IMR-90 (cell line): Measurements from ENCODE around the gene ITFG1. TPM values are rescaled to one million over a fixed set of nuclear protein-coding genes. Genes with fewer than 3 reads are reported as not detected.

Experiments used
- ATAC-seq: fragments of 200-7000 bp; cut with Tn5 transposase; 2 replicates; pipeline ENCODE4 v1.9.1; 2020; ENCODE audit warnings: low read depth, mild to moderate bottlenecking, moderate library complexity
- BruUV-seq: library from RNA; stranded (reverse); fragments of 400-500 nt; replicated peaks from 2 replicates; lab custom pipeline; 2021; lab: Mats Ljungman, UMichigan
- CTCF ChIA-PET: fragments of 300-600 bp; formaldehyde crosslinking; extraction: SDS; loops from one replicate; lab custom pipeline; 2021; ENCODE audit warnings: antibody characterized with exemption; lab: Yijun Ruan, JAX
- POLR2A ChIA-PET: fragments of 300-600 bp; sonication (Branson Sonifier 250); formaldehyde crosslinking; loops from one replicate; lab custom pipeline; 2022; ENCODE audit warnings: antibody characterized with exemption; ENCODE audit not compliant: unreplicated experiment; lab: Charles Lee
- DNase-seq: peaks from one replicate; pipeline ENCODE4 v3.0.0; 2013
- H2AFZ ChIP-seq: replicated peaks from 2 replicates; pipeline ENCODE3; 2013; ENCODE audit warnings: low read length, mild to moderate bottlenecking; ENCODE audit not compliant: poor library complexity
- H2AK5ac ChIP-seq: 2 replicates; pipeline ENCODE4 v1.6.1; 2013; ENCODE audit warnings: low read depth, low read length, inconsistent platforms
- H2AK9ac ChIP-seq: replicated peaks from 2 replicates; pipeline ENCODE3; 2013; ENCODE audit warnings: mild to moderate bottlenecking, low read depth, low read length, moderate library complexity; ENCODE audit not compliant: poor library complexity
- H2BK120ac ChIP-seq: 2 replicates; pipeline ENCODE4 v1.6.1; 2013; ENCODE audit warnings: low read depth, low read length, inconsistent platforms
- H2BK15ac ChIP-seq: 3 replicates; pipeline ENCODE4 v1.6.1; 2013; ENCODE audit warnings: low read depth, low read length, inconsistent platforms
- H2BK20ac ChIP-seq: 2 replicates; pipeline ENCODE4 v1.6.1; 2013; ENCODE audit warnings: low read depth, mild to moderate bottlenecking, inconsistent platforms, low read length, moderate library complexity
- H2BK5ac ChIP-seq: 2 replicates; pipeline ENCODE4 v1.6.1; 2013; ENCODE audit warnings: mild to moderate bottlenecking, low read depth, low read length, inconsistent platforms; ENCODE audit not compliant: poor library complexity, severe bottlenecking
- H3K14ac ChIP-seq: replicated peaks from 2 replicates; pipeline ENCODE4 v1.6.1; 2013; ENCODE audit warnings: low read depth, low read length, inconsistent platforms
- H3K18ac ChIP-seq: 2 replicates; pipeline ENCODE4 v1.6.1; 2013; ENCODE audit warnings: low read depth, low read length, control low read depth
- H3K23ac ChIP-seq: 2 replicates; pipeline ENCODE4 v1.6.1; 2013; ENCODE audit warnings: low read depth, low read length, inconsistent platforms
- H3K27ac ChIP-seq: 2 replicates; pipeline ENCODE4 v1.5.1; 2013; ENCODE audit warnings: mild to moderate bottlenecking, control low read depth, low read length; ENCODE audit not compliant: insufficient read depth
- H3K27me3 ChIP-seq: 2 replicates; pipeline ENCODE4 v1.6.1; 2013; ENCODE audit warnings: low read length; ENCODE audit not compliant: control insufficient read depth, insufficient read depth
- H3K36me3 ChIP-seq: 2 replicates; pipeline ENCODE4 v1.6.1; 2013; ENCODE audit warnings: low read length, mixed read lengths; ENCODE audit not compliant: control insufficient read depth, insufficient read depth
- H3K4ac ChIP-seq: 2 replicates; pipeline ENCODE4 v1.6.1; 2013; ENCODE audit warnings: low read depth, low read length, inconsistent platforms
- H3K4me1 ChIP-seq: 2 replicates; pipeline ENCODE4 v1.6.1; 2013; ENCODE audit warnings: low read length, mixed read lengths; ENCODE audit not compliant: control insufficient read depth, insufficient read depth
- H3K4me2 ChIP-seq: 2 replicates; pipeline ENCODE4 v1.6.1; 2013; ENCODE audit warnings: low read depth, mild to moderate bottlenecking, control low read depth, low read length, moderate library complexity
- H3K4me3 ChIP-seq: 2 replicates; pipeline ENCODE4 v1.5.1; 2013; ENCODE audit warnings: low read depth, mild to moderate bottlenecking, control low read depth, low read length, moderate library complexity; ENCODE audit not compliant: insufficient read depth
- H3K56ac ChIP-seq: 2 replicates; pipeline ENCODE4 v1.6.1; 2013; ENCODE audit warnings: low read length, inconsistent platforms; ENCODE audit not compliant: insufficient read depth; ENCODE audit errors: extremely low read depth
- H3K79me1 ChIP-seq, 2 experiments: 2 replicates each; pipeline ENCODE4 v1.6.1; 2013; ENCODE audit warnings: low read length in 2 of 2, inconsistent platforms in 1 of 2, low read depth in 1 of 2
- H3K9ac ChIP-seq: 2 replicates; pipeline ENCODE4 v1.6.1; 2013; ENCODE audit warnings: low read depth, low read length, control low read depth
- H3K9me1 ChIP-seq: 2 replicates; pipeline ENCODE4 v1.6.1; 2013; ENCODE audit warnings: low read length, inconsistent platforms; ENCODE audit not compliant: insufficient read depth
- H3K9me3 ChIP-seq: 2 replicates; pipeline ENCODE4 v1.6.1; 2013; ENCODE audit warnings: low read length; ENCODE audit not compliant: control insufficient read depth, insufficient read depth
- H4K20me1 ChIP-seq: 2 replicates; pipeline ENCODE4 v1.6.1; 2013; ENCODE audit warnings: low read length, inconsistent platforms; ENCODE audit not compliant: insufficient read depth
- H4K5ac ChIP-seq: 2 replicates; pipeline ENCODE4 v1.6.1; 2013; ENCODE audit warnings: mild to moderate bottlenecking, low read depth, low read length, control low read depth
- H4K8ac ChIP-seq, 2 experiments: 2 replicates each; pipeline ENCODE4 v1.6.1; 2013; ENCODE audit warnings: low read depth in 2 of 2, low read length in 2 of 2, control low read depth in 1 of 2, inconsistent platforms in 1 of 2
- H4K91ac ChIP-seq: 2 replicates; pipeline ENCODE4 v1.6.1; 2013; ENCODE audit warnings: low read depth, low read length, inconsistent platforms; ENCODE audit not compliant: insufficient read depth
- BHLHE40 ChIP-seq: fragments of 150-350 bp; IDR thresholded peaks from 2 replicates; pipeline ENCODE4 v1.6.1; 2016; ENCODE audit warnings: mild to moderate bottlenecking, low read depth, low read length
- MAZ ChIP-seq: IDR thresholded peaks from 2 replicates; pipeline ENCODE4 v1.6.1; 2012; ENCODE audit warnings: low read depth, mild to moderate bottlenecking, low read length, improper control_type of control experiment, moderate library complexity, borderline replicate concordance
- NFE2L2 ChIP-seq: fragments of 150-350 bp; IDR thresholded peaks from 2 replicates; pipeline ENCODE4 v1.6.1; 2016; ENCODE audit warnings: low read depth, mild to moderate bottlenecking, low read length
- POLR2A ChIP-seq: IDR thresholded peaks from 2 replicates; pipeline ENCODE4 v1.6.1; 2012; ENCODE audit warnings: mild to moderate bottlenecking, low read depth, low read length
- WGBS, 2 experiments: methylation state at CpG; one replicate each; pipeline versions ENCODE4 v1.1.5 to v1.1.7; 2013; ENCODE audit warnings: missing lambda C conversion rate in 2 of 2; ENCODE audit not compliant: insufficient read length in 1 of 2; ENCODE audit errors: extremely low coverage in 2 of 2; 5-methylcytosine and 5-hydroxymethylcytosine counted together
- dilution Hi-C: fragments of 300-500 bp; cut with HindIII; formaldehyde crosslinking; loops from one replicate; pipeline ENCODE4 v1.14.3; 2018; ENCODE audit warnings: low sequenced_read_pairs; ENCODE audit not compliant: unreplicated experiment
- in situ Hi-C: fragments of 300-500 bp; cut with MboI; formaldehyde crosslinking; loops from 3 replicates; pipeline ENCODE4 v1.14.3; 2019; ENCODE audit warnings: low sequenced_read_pairs, inconsistent platforms, mixed read lengths
- intact Hi-C: fragments of 100-400 bp; cut with micrococcal nuclease; formaldehyde crosslinking; loops from 2 replicates; pipeline ENCODE4 v1.10.0; 2022
- polyA plus RNA-seq, 3 experiments: library from polyadenylated mRNA; depleted of rRNA; stranded (reverse); fragments of >200 nt; gene quantifications; 2 replicates each; pipeline ENCODE4 v1.2.3, GENCODE V29; 2012; ENCODE audit warnings: low replicate concordance in 1 of 3
- total RNA-seq: library from RNA; depleted of rRNA; stranded (reverse); fragments of >200 nt; gene quantifications from 2 replicates; pipeline ENCODE4 v1.2.3, GENCODE V29; 2012

Gene ITFG1
- total and polyA plus RNA-seq, 2 of the 4 experiments (the other 2 are of a cell fraction), result 54.3 to 60.4 TPM

- Histone ChIP-seq H3K36me3 (no peaks in the 10 kb centered on the region), H3K56ac (no peak overlapping the region), H4K8ac (no peak overlapping the region), H4K5ac (no peak overlapping the region), H3K27ac (no peak overlapping the region), H3K14ac (no peak overlapping the region), H3K9me3 (peaks cover 2% of the 10 kb centered on the region; the same call in 1 of the 2 replicates), H2BK15ac (no peak overlapping the region), H3K9me1 (no peaks in the 10 kb centered on the region), H3K4me1 (no peaks in the 10 kb centered on the region), H3K4ac (no peak overlapping the region), H4K91ac (no peak overlapping the region), H2AK5ac (no peak overlapping the region), H2AK9ac (no peak overlapping the region), H2BK20ac (no peak overlapping the region), H3K23ac (no peak overlapping the region), H2BK120ac (no peak overlapping the region), H3K4me2 (no peak overlapping the region), H2AFZ (no peak overlapping the region), H2BK5ac (no peak overlapping the region), H3K79me1 (no peaks in the 10 kb centered on the region), H3K27me3 (no peaks in the 10 kb centered on the region), H3K4me3 (no peak overlapping the region), H3K9ac (no peak overlapping the region), H4K20me1 (no peaks in the 10 kb centered on the region), H3K18ac (no peak overlapping the region)
- intact Hi-C loops, result no loop called here
- POLR2A ChIA-PET, result no interaction called here
- WGBS, 2 experiments, result no CpG with 5 or more reads among the region's 5 CpGs
- dilution Hi-C loops, result no loop called here
- in situ Hi-C loops, result no loop called here
- ATAC-seq (no peak), DNase-seq (no peak)
- CTCF ChIA-PET, result no interaction called here
- TF ChIP-seq BHLHE40, result no peak
- no peak for TF ChIP-seq POLR2A
- no peak for TF ChIP-seq MAZ
- no peak for TF ChIP-seq NFE2L2
- BruUV-seq, result no TSS peak
Observed at GRCh38 chr16:47284999-47285398, 175.9 kb downstream of the ITFG1 start.
